Cardiac septum (tissue), 1 donor: Measurements from ENCODE around the gene CD82. TPM values are rescaled to one million over a fixed set of nuclear protein-coding genes. Genes with fewer than 3 reads are reported as not detected.
"Not testable (repeated sequence)": the region's sequence is repeated elsewhere in the genome, so short reads cannot be mapped to it uniquely, and the experiment has no call there.

Experiments
- DNase-seq: peaks from one replicate; pipeline ENCODE4 v3.0.0-alpha.2; 2020; ENCODE audit warnings: low spot score
- intact Hi-C: fragments of 100-400 bp; cut with DNase I; formaldehyde crosslinking; loops from one replicate; pipeline ENCODE4 v1.14.0; 2022
- total RNA-seq: library from RNA; stranded (reverse); fragmentation: NEBNext Ultra II Directional; extraction: Animal tissue kit (Norgen Biotek cat#: 25700); gene quantifications from one replicate; pipeline ENCODE4 v1.2.1, GENCODE V29; 2021
- donor health status: DM: no; HTN: no; CAD: no.

Gene CD82
- total RNA-seq, 1 donor from 2014 or later: 27.9 TPM

DNA sequence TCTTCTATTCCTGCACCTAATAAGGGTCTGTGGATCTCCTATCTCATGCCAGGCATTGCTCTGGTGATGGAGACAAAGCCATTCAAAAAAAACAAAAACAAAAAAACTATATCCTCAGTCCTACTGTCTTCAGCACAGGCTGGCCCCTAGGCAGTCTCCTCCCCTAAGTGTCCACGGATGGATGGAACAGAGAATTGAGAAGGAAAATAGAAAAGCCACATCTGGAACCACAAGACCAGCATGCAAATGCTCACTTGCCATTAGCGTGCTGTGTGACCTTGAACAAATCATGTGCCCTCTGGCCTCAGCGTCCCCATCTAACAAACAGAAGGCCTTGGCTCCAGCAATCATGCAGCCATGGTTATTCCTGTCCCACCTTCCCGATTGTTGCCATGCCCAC is 32.7 kb upstream of the CD82 start:
- DNase-seq: no peak
- intact Hi-C loops: no loop called here

DNA sequence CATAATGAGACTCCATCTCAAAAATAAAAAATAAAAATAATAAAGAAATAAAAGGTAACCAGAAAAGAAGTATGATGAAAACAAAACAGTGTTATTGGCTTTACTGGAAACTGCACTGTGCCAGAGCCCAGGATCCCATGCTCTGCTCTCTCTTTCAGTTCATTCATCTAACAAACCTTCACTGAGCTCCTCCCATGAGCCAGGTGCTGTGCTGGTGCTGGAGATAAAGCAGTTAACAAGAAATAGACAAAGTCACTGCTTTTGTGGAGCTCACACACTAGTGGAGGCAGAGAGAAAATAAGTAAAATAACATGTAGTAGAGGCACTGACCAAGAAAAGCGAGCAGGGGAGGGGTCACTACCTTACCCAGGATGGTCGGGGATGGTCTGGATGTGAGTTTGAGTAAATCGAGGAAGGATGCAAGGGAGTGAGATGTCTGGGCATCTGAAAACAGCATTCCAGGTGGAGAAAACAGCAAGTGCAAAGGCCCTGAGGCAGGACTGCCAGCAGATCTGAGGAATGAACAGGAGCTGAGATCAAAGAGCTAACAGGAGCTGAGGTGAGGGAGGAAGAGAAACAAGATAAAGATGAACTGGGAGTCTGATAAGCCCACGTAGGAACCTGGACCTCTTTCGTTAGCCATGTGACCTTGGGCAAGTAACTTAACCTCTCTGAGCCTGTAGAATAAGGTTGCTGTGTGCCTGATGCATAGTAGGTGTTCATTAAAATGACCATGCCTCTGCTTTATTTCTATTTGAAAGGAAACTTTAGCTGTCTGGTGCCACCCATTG is 31.3 kb upstream of the CD82 start:
- intact Hi-C loops: no loop called here
- DNase-seq: no peak

DNA sequence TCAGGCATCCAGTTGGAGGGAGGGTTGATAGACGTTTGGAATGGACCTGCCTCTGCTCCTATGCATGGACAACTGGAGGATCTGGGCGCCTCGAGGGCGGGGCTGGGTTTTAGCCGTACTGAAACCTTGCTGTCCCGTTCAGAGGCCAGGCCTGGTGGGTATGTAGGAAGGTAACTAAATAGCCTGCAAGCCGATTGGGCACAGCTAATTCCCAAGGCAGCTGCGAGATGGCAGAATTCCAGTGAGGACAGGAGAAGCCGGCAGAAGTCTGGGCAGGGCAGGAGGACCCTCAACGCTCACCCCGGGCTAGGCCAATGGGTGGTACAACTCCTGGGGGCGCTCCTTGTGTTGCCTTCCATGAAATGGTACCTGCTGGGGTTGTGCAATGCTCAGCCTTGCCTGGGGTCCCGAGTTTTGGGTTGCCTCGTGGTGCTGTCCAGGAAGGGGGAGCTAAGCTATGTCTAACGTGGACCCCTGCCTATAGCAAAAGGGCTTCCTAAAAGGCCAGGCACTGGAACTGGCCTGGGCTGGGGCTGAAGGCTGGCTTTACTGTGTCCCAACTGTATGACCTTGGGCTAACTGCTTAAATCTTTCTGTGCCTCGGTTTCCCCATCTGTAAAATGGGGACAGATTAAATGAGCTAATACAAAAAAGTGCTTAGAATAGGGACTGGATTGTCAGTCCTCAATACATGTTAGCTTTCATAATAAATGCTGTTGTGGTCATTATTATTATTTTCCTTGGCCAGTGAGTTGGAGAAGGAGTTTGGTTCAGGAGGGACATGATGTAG is 30.1 kb upstream of the CD82 start:
- intact Hi-C loops: loop anchor here (5.0 kb wide), 1 partner anchor 403 kb away; no protein-coding TSS in a partner anchor
- no peak for DNase-seq

DNA sequence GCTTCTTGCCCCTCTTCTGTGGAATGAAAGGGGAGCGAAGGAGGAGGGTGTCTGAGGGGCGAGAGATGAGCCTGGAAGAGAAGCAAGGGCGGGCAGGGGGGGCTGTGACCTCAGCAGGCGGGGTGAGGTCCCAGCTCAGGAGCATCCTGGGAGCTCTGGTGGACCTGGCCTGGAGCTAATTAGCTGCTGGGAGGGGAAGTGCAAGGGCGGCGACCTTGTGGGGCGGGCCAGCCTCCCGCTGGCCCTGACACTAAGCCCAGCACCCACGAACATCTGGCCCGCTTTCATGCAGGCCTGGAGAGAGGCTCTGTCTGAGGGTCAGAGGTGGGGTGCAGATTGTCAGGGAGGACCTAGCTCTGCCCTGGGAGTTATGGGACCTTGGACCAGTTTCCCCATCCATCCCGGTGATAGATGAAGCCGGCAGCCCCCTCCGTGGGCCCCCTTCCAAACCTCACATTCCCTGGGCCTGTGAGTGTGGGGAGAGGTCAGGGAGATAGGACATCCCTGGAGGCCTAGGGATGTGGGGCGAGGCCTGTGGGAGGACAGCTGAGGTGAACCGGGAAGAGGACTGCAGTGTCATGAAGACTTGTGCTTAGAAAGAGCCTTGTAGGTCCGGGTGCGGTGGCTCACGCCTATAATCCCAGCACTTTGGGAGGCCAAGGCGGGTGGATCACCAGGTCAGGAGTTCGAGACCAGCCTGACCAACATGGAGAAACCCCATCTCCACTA is 28.5 kb upstream of the CD82 start:
- intact Hi-C loops: loop anchor here (5.0 kb wide), 1 partner anchor 405 kb away; no protein-coding TSS in a partner anchor
- no peak for DNase-seq

DNA sequence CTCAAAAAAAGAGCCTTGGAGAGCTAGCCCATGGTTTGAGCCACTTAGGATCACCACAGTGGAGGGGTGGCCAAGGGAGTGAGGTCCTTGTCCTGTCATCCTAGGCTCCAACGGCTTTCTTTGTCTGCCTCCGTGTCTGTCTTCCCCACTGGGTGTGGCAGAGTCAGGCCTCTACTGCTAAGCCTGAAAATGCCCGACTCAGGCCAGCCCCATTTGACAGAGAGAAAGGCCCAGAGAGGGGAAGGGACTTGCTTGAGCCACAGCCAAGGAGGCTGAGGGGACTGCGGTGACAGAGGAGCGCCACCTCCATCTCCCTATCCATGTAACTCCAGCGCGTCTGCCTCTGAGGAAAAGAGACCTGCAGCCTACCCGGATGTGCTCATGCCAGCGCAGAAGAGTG is 27.8 kb upstream of the CD82 start:
- no peak for DNase-seq
- intact Hi-C loops: loop anchor here (1.0 to 5.0 kb wide), 3 partner anchors 251 to 443 kb away; no protein-coding TSS in a partner anchor

DNA sequence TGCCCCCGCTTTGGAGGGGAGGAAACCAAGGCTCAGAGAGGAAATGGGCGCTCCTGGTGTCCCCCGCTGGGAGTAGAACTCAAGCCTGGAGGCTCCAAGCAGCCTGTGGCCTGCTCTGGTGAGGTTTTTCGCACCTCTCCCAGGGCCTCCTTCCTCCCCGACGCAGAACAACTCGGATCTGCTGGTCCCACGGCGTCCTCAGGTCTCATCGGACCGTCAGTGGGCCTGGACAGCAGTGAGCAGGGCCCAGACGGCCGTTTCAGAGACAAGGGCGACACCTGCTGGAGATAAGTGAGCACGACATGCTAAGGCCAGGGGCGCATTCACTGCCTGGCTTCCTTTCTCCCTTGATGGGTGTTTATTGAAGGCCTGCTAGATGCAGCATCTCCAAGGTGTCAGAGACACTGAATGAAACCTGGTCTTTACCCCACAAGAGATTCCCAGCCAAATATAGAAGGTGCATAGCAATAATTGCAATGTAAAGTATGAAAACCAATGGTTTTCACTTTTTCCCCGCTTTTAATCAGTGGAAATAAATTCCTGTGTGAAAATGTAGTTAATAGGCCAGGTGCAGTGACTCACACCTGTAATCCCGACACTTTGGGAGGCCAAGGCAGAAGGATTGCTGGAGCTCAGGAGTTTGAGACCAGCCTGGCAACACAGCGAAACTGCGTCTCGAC is 26.9 kb upstream of the CD82 start:
- intact Hi-C loops: loop anchor here (1.0 to 5.0 kb wide), 3 partner anchors 252 to 444 kb away; no protein-coding TSS in a partner anchor
- DNase-seq: peak; percentile 89

DNA sequence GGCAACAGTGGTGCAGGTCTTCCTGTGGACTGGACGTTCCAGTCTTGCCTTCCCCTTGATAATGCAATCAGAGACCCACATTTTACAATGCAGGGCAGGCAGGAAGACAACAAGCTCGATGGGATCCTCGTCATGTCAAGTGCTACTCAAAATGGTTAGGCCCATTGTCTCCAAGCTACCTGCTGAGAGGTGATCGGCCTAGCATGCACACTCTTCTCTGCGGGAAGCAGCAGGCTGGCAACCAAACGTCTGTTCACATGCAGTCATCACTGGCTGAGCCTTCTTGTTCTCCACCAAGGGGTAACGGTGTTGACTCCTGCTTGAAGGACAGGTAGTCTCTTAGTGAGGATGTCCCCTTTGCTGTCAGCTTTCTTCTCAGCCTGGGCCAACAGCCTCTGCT is 25.5 kb upstream of the CD82 start:
- no peak for DNase-seq
- intact Hi-C loops: loop anchor here (5.0 kb wide), 1 partner anchor 408 kb away; no protein-coding TSS in a partner anchor

DNA sequence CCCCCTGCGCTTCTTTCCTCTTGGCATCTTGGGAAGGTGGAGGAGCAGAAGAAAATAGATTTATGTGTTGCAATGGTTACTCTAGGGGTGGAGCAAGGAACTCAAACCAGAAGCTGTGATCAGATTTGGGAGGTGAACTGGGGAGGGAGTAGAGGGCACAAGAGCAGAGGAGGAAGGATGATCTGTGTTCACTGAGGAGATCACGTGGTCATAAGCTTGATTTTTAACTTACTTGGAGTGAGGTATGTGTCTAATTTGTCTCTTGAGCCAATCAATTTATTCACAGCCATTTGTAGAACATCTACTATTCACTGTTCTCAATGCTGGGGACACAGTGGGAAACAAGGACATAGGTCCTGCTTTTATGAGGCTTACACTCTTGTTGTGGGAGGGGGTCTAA is 24.8 kb upstream of the CD82 start:
- intact Hi-C loops: no loop called here
- no peak for DNase-seq

DNA sequence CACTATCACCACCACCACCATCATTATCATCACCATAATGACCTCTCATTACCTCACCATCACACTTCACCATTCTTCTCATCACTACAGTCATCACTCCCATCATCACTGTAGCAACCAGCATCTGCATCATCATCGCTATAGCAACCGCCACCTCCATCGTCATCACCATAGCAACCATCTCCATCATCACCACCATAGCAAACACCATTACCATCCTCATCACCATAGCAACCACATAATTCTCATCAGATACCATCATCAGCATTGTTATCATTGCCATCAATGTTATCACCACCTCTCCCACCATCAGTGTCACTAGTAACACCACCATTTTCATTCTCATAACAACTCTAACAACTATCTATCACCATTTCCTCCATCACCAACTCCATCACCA is 23.1 kb upstream of the CD82 start:
- intact Hi-C loops: no loop called here
- DNase-seq: no peak

DNA sequence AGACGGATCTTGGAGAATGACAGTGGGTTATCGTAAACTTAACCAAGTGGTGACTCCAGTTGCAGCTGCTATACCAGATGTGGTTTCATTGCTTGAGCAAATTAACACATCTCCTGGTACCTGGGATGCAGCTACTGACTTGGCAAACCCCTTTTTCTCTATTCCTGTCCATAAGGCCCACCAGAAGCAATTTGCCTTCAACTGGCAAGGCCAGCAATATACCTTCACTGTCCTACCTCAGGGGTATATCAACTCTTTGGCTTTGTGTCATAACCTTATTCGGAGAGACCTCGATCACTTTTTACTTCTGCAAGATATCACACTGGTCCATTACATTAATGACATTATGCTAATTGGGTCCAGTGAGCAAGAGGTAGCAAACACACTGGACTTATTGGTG is 18.5 kb upstream of the CD82 start:
- DNase-seq, intact Hi-C loops: not testable (repeated sequence)

DNA sequence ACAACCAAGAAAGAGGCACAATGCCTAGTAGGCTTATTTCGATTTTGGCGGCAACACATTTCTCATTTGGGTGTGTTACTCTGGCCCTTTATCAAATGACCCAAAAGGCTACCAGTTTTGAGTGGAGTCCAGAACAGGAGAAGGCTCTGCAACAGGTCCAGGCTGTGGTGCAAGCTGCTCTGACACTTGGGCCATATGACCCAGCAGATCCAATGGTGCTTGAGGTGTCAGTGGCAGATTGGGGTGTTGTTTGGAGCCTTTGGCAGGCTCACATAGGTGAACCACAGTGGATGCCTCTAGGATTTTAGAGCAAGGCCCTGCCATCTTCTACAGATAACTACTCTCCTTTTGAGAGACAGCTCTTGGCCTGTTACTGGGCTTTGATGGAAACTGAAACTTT is 17.9 kb upstream of the CD82 start:
- DNase-seq, intact Hi-C loops: not testable (repeated sequence)

DNA sequence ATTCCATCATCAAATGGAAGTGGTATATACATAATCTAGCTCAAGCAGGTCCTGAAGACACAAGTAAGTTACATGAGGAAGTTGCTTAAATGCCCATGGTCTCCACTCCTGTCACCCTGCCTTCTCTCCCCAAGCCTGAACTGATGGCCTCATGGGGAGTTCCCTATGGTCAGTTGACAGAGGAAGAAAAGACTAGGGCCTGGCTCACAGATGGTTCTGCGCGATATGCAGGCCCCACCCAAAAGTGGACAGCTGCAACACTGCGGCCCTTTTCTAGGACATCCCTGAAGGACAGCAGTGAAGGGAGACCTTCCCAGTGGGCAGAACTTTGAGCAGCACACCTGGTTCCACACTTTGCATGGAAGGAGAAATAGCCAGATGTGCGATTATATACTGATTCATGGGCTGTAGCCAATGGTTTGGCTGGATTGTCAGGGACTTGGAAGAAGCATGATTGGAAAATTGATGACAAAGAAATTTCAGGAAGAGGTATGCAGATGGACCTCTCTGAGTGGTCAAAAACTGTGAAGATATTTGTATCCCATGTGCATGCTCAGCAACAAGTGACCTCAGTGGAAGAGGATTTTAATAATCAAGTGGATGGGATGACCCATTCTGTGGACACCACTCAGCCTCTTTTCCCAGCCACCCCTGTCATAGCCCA is 17.3 kb upstream of the CD82 start:
- intact Hi-C loops: no loop called here
- no peak for DNase-seq

DNA sequence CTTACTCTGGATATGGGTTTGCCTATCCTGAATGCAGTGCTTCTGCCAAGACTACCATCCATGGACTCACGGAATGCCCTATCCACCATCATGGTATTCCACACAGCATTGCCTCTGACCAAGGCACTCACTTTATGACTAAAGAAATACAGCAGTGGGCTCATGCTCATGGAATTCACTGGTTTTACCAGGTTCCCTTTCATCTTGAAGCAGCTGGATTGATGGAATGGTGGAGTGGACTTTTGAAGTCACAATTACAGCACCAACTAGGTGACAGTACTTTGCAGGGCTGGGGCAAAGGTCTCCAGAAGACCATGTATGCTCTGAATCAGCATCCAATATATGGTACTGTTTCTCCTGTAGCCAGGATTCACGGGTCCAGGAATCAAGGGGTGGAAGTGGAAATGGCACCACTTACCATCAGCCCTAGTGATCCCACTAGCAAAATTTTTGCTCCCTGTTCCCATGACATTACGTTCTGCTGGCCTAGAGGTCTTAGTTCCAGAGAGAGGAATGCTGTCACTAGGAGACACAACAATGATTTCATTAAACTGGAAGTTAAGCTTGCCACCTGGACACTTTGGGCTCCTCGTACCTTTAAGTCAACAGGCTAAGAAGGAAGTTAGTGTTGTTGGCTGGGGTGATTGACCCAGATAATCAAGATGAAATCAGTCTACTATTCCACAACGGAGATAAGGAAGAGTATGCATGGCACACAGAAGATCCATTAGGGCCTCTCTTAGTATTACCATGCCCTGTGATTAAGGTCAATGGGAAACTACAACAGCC is 16.3 kb upstream of the CD82 start:
- intact Hi-C loops, DNase-seq: not testable (repeated sequence)

DNA sequence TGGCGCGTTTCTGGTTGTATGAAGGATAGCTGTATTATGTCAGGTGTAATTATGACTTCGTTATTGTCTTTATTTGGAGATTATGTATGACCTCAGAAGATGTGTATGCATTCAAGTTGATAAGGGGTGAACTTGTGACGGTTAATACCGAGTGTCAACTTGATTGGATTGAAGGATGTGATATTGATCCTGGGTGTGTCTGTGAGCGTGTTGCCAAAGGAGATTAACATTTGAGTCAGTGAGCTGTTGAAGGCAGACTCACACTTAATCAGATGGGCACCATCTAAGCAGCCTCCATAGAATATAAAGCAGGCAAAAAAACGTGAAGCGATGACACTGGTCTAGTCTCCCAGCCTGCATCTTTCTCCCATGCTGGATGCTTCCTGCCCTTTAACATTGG is 15.3 kb upstream of the CD82 start:
- DNase-seq: no peak
- intact Hi-C loops: no loop called here

DNA sequence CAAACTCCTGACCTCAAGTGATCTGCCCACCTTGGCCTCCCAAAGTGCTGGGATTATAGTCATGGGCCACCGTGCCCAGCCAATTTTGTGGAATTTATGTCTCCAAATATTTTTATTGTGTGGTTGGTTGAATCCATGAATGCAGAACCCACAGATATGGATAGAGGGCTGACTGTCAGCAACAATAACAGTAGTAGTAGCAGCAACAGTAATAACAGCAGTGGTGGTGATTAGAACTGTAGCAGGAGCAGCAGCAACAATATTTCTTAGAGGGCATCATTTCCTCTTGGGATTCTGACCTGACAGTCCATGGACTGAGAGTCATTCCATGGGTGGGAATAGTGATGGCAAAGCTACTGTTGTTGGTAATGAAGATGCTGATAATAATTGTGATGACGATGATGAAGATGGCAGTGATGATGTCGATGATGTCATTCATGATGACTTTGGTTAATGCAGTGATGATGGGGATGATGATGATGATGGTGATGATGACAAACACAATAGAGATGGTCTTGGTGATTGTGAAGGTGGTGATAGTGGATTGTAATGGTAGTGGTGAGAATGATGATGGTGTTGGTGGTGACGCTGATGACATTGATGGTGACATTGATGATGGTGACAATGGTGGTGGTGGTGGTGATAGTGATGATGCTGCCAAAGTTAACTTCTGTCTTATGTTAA is 13.9 kb upstream of the CD82 start:
- intact Hi-C loops: no loop called here
- no peak for DNase-seq

DNA sequence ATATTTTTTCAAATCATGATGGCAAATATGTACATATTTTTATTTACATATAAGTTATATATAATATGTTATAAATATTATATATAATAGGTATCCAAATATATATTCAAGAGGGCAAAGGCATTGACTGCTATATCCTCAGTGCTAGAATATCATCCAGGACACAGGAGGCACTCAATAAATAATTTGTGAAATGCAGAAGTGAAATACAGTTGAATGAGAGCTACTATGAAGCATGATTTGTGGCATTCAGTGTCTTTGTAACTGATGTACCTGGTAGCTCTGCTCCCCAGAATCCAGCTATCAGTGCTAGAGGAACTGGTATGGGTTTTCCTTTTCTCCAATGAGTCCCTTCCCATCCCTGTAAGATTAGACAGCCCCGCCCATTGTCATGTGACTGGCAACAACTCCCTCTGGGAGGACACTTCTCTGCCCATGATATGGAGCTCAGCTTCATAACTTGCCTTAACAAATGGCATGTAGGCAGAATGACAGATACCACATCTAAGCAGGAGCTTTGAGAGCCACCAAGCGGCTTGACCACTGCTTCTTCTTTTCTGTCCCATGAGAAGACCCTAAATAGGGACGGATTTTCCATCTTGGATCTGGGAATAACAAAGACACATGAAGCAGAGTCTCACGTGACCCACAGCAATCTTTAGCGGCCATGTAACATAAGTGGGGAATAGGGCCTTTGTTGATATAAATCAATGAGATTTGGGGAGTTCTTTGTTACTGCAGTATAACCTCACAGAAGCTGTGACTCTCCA is 10.2 kb upstream of the CD82 start:
- intact Hi-C loops: no loop called here
- DNase-seq: no peak
